Ishikawa (cell line): ENCODE measurements around the gene G6PC2.

Experiments
- EGR1 ChIP-seq: IDR thresholded peaks from 2 replicates; pipeline ENCODE4 v1.6.1; 2012
- EP300 ChIP-seq: IDR thresholded peaks from 2 replicates; pipeline ENCODE4 v1.6.1; 2012; ENCODE audit warnings: borderline replicate concordance
- REST ChIP-seq: IDR thresholded peaks from 2 replicates; pipeline ENCODE4 v1.6.1; 2012; ENCODE audit warnings: low read depth, mild to moderate bottlenecking
- TAF1 ChIP-seq: IDR thresholded peaks from 2 replicates; pipeline ENCODE4 v1.6.1; 2012; ENCODE audit warnings: low read depth, mild to moderate bottlenecking
- TCF12 ChIP-seq: IDR thresholded peaks from 2 replicates; pipeline ENCODE4 v1.6.1; 2012; ENCODE audit warnings: low read depth
- TEAD4 ChIP-seq: IDR thresholded peaks from 2 replicates; pipeline ENCODE4 v1.6.1; 2012
- USF1 ChIP-seq: IDR thresholded peaks from 2 replicates; pipeline ENCODE4 v1.6.1; 2012
- ZBTB7A ChIP-seq: IDR thresholded peaks from 2 replicates; pipeline ENCODE4 v1.6.1; 2012; ENCODE audit warnings: low read depth

GRCh38 chr2:168892327-168892726 lies 8.8 kb upstream of the G6PC2 start:
- TF ChIP-seq TEAD4 (no peak), REST (no peak), EGR1 (no peak), EP300 (no peak), TAF1 (no peak), TCF12 (no peak), USF1 (no peak), ZBTB7A (no peak)
